NAMALWA (cell line): ENCODE measurements around the gene ADM5.

Source experiments
- DNase-seq: peaks from one replicate; pipeline ENCODE4 v3.0.0-alpha.2; 2015; ENCODE audit warnings: low spot score

ADM5 gene

DNA sequence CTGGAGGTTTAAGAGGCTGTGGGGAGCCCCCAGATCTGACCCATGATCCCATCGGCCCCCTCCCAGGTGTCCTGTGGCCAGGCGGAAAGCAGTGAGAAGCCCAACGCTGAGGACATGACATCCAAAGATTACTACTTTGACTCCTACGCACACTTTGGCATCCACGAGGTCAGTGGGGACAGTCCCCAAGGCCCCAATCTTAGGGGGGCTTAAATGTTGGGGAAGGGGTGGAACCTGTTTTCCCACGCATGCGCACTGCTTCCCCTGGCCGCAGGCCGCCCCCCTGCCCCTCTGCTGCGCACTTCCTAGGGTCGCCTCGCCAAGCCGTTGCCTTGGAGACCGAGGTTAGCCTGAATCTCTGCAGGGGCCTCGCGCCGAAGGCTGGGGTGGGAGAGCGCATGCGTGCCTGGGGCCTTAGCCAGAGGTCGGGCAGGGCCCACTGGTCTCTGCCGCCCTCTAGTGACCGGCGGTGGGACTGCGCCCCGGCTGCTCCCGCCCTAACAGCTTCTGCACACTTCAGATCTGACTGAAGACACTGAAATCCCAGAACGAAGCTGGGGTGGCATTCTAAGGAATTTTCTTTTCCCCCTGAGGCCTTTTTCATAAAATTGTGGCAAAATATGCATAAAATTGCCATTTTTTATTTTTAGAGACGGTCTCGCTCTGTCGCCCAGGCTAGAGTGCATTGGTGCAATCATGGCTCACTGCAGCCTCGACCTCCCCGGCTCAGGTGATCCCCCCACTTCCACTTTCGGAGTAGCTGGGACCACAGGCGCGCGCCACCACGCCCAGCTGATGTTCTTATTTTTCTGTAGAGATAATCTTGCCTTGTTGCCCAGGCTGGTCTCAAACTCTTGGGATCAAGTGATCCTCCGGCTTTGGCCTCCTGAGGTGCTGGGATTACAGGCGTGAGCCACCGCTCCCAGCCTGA is 8.7 kb upstream of the ADM5 start:
- peak; percentile 92 for DNase-seq

GRCh38 chr19:49681830-49682229 is 7.6 kb upstream of the ADM5 start:
- no peak for DNase-seq

GRCh38 chr19:49682274-49682673 is 7.1 kb upstream of the ADM5 start:
- DNase-seq, result no peak

GRCh38 chr19:49683814-49684250 is 5.6 kb upstream of the ADM5 start:
- DNase-seq, result no peak

GRCh38 chr19:49684251-49684982 is 5.0 kb upstream of the ADM5 start:
- peak; percentile 64 for DNase-seq

DNA sequence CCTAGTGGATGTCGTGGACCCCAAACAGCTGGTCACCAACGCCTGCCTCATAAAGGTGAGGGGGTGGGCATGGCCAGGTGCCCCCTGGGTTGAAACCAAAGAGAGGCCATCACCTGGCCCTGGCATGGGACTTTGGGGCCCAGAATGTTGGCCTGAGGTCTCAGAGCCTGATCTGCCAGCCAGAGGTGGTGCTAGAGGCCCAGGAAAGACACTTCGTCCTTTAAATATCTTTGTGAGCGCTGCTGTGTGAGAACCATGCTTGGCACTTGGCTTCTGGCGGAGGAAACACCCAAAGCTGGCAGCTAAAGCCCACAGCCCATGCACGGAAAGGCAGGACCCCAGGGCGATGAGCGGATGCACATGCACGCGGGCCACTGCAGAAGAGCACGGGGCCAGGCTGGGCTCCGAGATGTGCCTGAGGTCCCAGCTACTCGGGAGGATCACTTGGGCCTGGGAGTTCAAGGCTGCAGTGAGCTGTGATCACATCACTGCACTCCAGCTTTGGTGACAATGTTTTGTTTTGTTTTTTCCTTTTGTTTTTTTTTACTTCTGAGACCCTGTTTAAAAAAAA is 4.3 kb upstream of the ADM5 start:
- no peak for DNase-seq

DNA sequence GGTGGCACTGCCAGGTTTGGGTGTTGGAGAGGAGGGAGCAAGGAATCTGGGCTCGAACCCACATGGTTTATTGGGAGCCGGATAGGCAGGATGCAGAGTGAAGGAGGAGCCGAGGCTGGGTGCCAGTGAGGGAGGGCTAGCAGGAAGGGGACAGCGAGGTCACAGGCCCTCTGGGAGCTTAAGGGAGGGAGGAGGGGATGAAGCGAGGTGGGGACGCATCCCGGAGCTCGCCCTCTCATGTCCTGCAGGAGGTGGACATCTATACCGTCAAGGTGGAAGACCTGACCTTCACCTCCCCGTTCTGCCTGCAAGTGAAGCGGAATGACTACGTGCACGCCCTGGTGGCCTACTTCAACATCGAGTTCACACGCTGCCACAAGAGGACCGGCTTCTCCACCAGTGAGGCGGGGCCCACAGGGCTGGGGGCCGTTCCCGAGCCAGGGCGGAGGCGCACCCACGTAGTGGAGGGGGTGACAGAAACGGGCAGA is 3.5 kb upstream of the ADM5 start:
- DNase-seq, result no peak

- DNase-seq, result no peak
These were observed 2.8 kb upstream of the ADM5 start for GRCh38 chr19:49686503-49687088.

- DNase-seq, result no peak
These were observed 2.2 kb upstream of the ADM5 start for GRCh38 chr19:49687150-49687549.

DNA sequence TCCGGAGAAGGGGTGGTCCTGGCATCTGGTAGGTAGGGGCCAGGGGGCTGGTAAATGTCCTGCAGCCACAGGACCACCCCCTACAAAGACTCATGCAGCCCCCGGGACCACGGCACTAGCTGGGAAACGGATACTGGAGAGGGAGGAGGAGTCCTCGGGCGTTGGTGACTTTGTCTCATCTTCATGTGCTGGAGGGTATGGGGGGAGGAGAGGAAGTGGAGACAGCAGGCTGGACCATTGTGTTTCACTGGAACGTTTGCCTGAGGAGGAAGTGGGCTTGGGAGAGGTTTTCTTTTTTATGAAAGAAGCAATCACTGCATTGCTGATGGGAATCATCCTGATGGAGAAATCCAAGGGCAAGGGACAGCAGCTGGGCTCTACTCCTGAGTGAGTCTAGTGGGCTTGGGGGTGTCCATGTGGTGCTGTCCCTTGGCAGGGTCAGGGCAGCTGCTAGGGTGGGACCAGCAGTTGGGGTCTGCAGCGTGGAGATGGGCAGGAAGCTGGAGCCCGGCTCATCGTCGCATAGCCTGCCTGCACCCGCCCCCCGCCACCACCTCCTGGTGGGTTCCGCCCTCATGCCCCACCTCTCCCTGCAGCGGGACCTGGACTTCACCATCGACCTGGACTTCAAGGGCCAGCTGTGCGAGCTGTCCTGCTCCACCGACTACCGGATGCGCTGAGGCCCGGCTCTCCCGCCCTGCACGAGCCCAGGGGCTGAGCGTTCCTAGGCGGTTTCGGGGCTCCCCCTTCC is 1.7 kb upstream of the ADM5 start:
- no peak for DNase-seq

GRCh38 chr19:49688531-49689132 is 762 bp upstream of the ADM5 start:
- no peak for DNase-seq

DNA sequence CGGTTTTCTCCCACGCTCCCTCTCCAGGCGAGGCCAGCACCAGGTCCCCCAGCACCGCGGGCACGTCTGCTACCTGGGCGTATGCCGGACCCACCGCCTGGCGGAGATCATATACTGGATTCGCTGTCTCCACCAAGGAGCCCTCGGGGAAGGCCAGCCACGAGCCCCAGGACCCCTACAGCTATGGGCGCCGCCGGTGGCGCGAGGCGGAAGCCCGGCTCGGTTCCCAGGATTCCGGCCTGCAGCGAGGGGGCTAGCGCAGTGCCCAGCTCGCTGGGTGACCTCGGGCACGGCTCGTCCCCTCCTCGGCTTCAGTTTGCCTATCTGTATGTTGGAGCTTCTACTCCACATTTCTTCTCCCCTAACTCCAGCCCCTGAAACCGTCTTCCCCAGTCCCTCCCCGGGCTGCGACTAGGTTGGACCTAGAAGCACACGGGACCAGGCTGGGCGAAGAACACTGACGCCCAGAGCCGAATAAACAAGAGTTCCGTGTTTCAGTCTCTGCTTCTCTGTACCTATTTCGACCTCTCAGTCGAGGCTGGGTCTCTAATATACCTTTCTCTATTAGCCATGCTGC is 773 bp downstream of the ADM5 start:
- no peak for DNase-seq

GRCh38 chr19:49690656-49691242 is 1.4 kb downstream of the ADM5 start, which contains the start of gene CPT1C:
TSS of gene CPT1C (plus strand) at chr19:49691116. CDS start at chr19:49692253, 1,137 bp downstream.
- DNase-seq, result no peak

DNA sequence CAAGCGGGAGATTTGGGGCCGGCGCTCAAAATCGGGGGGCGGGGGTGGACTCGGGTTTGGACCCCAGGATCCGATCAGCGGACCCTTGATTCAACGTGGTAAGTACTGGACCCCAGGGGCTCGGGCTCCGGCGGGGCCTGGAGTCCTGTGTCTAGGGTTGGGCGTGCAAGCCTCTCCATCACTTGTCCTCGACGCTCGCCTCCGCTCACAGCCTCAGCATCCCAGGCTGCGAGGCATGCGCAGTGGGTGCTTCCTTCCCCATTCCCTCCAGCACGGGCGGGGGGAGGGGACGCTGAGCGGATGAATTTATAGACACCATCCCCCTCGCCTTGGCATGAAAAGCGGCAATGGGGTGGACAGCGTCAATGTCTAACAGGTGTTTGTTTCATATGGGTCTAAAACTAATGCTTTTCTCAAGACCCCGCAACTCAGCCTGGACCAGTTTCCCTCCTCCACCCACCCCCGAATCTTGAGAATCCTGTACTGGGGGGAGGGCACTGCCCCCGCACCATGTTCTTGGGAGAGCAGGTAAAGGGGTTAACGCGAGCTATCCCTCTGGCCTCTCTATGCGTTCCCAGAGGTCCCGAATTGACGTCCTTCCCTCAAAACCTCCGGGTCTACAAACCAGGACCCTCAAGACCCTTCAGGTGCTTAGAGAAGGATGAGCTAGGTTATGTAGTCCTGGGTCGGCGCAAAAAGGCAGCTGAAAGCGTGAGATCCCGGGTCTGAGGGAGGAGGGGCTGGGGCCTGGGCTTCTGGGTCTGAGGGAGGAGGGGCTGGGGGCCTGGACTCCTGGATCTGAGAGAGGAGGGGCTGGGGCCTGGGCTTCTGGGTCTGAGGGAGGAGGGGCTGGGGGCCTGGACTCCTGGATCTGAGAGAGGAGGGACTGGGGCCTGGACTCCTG is 2.1 kb downstream of the ADM5 start:
- no peak for DNase-seq

DNA sequence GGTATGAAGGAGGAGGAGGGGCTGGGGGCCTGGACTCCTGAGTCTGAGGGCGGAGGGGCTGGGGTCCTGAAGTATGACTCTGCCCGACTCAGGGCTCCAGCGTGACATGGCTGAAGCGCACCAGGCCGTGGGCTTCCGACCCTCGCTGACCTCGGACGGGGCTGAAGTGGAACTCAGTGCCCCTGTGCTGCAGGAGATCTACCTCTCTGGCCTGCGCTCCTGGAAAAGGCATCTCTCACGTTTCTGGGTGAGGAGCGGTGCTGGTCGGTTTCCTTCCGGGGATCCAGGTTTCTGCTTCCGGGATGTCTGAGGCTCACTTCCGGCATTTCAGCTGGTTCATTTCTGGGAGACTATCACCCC is 2.7 kb downstream of the ADM5 start:
- no peak for DNase-seq

- DNase-seq, result no peak
These were observed 6.7 kb downstream of the ADM5 start for GRCh38 chr19:49696115-49696514.

GRCh38 chr19:49696865-49697264 is 7.5 kb downstream of the ADM5 start:
- DNase-seq, result no peak

- DNase-seq, result no peak
These were observed 10.0 kb downstream of the ADM5 start for GRCh38 chr19:49699364-49699763.

- no peak for DNase-seq
These were observed 11.2 kb downstream of the ADM5 start for GRCh38 chr19:49700563-49700962.
